Endothelial cell of umbilical vein (primary cell): ENCODE results near the gene XYLB.
"Not testable (repeated sequence)": the region's sequence is repeated elsewhere in the genome, so short reads cannot be mapped to it uniquely, and the experiment has no call there.

ENCODE experiments used
- CTCF ChIP-seq, 2 donors: IDR thresholded peaks; 1 replicate in 1 of 2; 2 replicates in 1 of 2; pipeline ENCODE4 v1.5.1; 2011; ENCODE audit warnings: low read length in 2 of 2, mild to moderate bottlenecking in 2 of 2, moderate library complexity in 2 of 2, control low read depth in 1 of 2, inconsistent platforms in 1 of 2, low read depth in 1 of 2; ENCODE audit not compliant: insufficient read depth in 1 of 2; ENCODE audit errors: extremely low read depth in 1 of 2
- EZH2 ChIP-seq: IDR thresholded peaks from 2 replicates; pipeline ENCODE4 v1.6.1; 2012; ENCODE audit warnings: borderline replicate concordance, low read depth, mild to moderate bottlenecking, moderate library complexity, low read length, inconsistent platforms; ENCODE audit not compliant: severe bottlenecking
- FOS ChIP-seq: IDR thresholded peaks from 2 replicates; pipeline ENCODE4 v1.6.1; 2011; ENCODE audit warnings: mild to moderate bottlenecking, low read length, moderate library complexity, borderline replicate concordance; ENCODE audit not compliant: insufficient read depth
- GATA2 ChIP-seq: IDR thresholded peaks from 2 replicates; pipeline ENCODE4 v1.7.0; 2011; ENCODE audit warnings: low read depth, mild to moderate bottlenecking, moderate library complexity, mixed read lengths, low read length; ENCODE audit not compliant: insufficient read length, insufficient read depth
- JUN ChIP-seq: IDR thresholded peaks from 2 replicates; pipeline ENCODE4 v1.6.1; 2011; ENCODE audit warnings: borderline replicate concordance, low read depth; ENCODE audit not compliant: insufficient read length, insufficient read depth
- MAX ChIP-seq: IDR thresholded peaks from 2 replicates; pipeline ENCODE4 v1.6.1; 2011; ENCODE audit not compliant: insufficient read depth, insufficient read length
- POLR2A ChIP-seq: IDR thresholded peaks from 2 replicates; pipeline ENCODE4 v1.6.1; 2012; ENCODE audit warnings: low read depth, mild to moderate bottlenecking, control low read depth, low read length
- POLR2AphosphoS5 ChIP-seq: IDR thresholded peaks from 2 replicates; pipeline ENCODE4 v1.6.1; 2012; ENCODE audit warnings: low read depth, mild to moderate bottlenecking, control low read depth, low read length, moderate library complexity; ENCODE audit not compliant: insufficient read depth

- not testable (repeated sequence) for TF ChIP-seq MAX; POLR2A; JUN; CTCF (IDR thresholded peaks at IDR 0.05; ENCODE audit: extremely low read depth in 1 of 2, insufficient read depth in 1 of 2, low read depth in 1 of 2, low read length in 2 of 2); EZH2; POLR2AphosphoS5; GATA2; FOS
Observed at GRCh38 chr3:38438436-38439069, 92.0 kb downstream of the XYLB start.
